WTC11 (cell line): Measurements from ENCODE around the gene SPIB. TPM values are rescaled to one million over a fixed set of nuclear protein-coding genes. Genes with fewer than 3 reads are reported as not detected.

Experiments
- CBFB ChIP-seq: sonication (generic); formaldehyde crosslinking; IDR thresholded peaks from 2 replicates; pipeline ENCODE4 v1.8.1; 2022; ENCODE audit warnings: mild to moderate bottlenecking, low read depth, missing genetic modification reagents
- CREM ChIP-seq: sonication (generic); formaldehyde crosslinking; IDR thresholded peaks from 2 replicates; pipeline ENCODE4 v1.8.1; 2022; ENCODE audit warnings: mild to moderate bottlenecking, missing genetic modification reagents, moderate library complexity
- GABPB1 ChIP-seq: sonication (generic); formaldehyde crosslinking; IDR thresholded peaks from 2 replicates; pipeline ENCODE4 v1.8.1; 2023; ENCODE audit warnings: mild to moderate bottlenecking, missing genetic modification reagents
- MYBL2 ChIP-seq: sonication (generic); formaldehyde crosslinking; IDR thresholded peaks from 2 replicates; pipeline ENCODE4 v1.8.1; 2023; ENCODE audit warnings: mild to moderate bottlenecking, moderate library complexity, missing genetic modification reagents
- NFE2L1 ChIP-seq: sonication (generic); formaldehyde crosslinking; IDR thresholded peaks from 2 replicates; pipeline ENCODE4 v1.8.1; 2023; ENCODE audit warnings: missing genetic modification reagents
- OVOL2 ChIP-seq: fragments of 250-450 bp; sonication (Bioruptor Pico); IDR thresholded peaks from 2 replicates; pipeline ENCODE4 v1.9.0; 2021; ENCODE audit warnings: mild to moderate bottlenecking, borderline replicate concordance
- RORB ChIP-seq: fragments of 250-450 bp; sonication (Bioruptor Pico); IDR thresholded peaks from 2 replicates; pipeline ENCODE4 v1.9.0; 2021; ENCODE audit warnings: mild to moderate bottlenecking
- SP1 ChIP-seq: sonication (generic); formaldehyde crosslinking; conservative IDR thresholded peaks from 2 replicates; pipeline ENCODE4 v1.8.1; 2022; ENCODE audit warnings: missing genetic modification reagents
- TEAD1 ChIP-seq: sonication (generic); formaldehyde crosslinking; IDR thresholded peaks from 2 replicates; pipeline ENCODE4 v1.8.0; 2022; ENCODE audit warnings: mild to moderate bottlenecking, missing genetic modification reagents
- TEAD4 ChIP-seq: sonication (generic); formaldehyde crosslinking; IDR thresholded peaks from 2 replicates; pipeline ENCODE4 v1.8.0; 2022; ENCODE audit warnings: mild to moderate bottlenecking, missing genetic modification reagents
- ZBTB21 ChIP-seq: sonication (generic); formaldehyde crosslinking; IDR thresholded peaks from 2 replicates; pipeline ENCODE4 v1.8.1; 2023; ENCODE audit warnings: mild to moderate bottlenecking, missing genetic modification reagents, borderline replicate concordance
- ZNF317 ChIP-seq: sonication (generic); formaldehyde crosslinking; IDR thresholded peaks from 2 replicates; pipeline ENCODE4 v1.8.1; 2023; ENCODE audit warnings: low read depth, mild to moderate bottlenecking, moderate library complexity, missing genetic modification reagents, borderline replicate concordance
- total RNA-seq: library from RNA; stranded (reverse); gene quantifications from 3 replicates; pipeline ENCODE4 v1.2.3, GENCODE V29; 2021
- TF ChIP-seq, protein P1 (sequence below): sonication (generic); formaldehyde crosslinking; conservative IDR thresholded peaks from 2 replicates; pipeline ENCODE4 v1.8.1; 2023; ENCODE audit warnings: mild to moderate bottlenecking, low read depth, missing genetic modification reagents, moderate library complexity
- TF ChIP-seq, protein P2 (sequence below): sonication (generic); formaldehyde crosslinking; IDR thresholded peaks from 2 replicates; pipeline ENCODE4 v1.8.1; 2023; ENCODE audit warnings: mild to moderate bottlenecking, missing genetic modification reagents, borderline replicate concordance
- TF ChIP-seq, protein P3 (sequence below): sonication (generic); formaldehyde crosslinking; conservative IDR thresholded peaks from 2 replicates; pipeline ENCODE4 v1.8.1; 2022; ENCODE audit warnings: mild to moderate bottlenecking, missing genetic modification reagents
- TF ChIP-seq, protein P4 (sequence below): sonication (generic); formaldehyde crosslinking; IDR thresholded peaks from 2 replicates; pipeline ENCODE4 v1.8.1; 2022; ENCODE audit warnings: low read depth, mild to moderate bottlenecking, moderate library complexity, missing genetic modification reagents, borderline replicate concordance
- TF ChIP-seq, protein P5 (sequence below): sonication (generic); formaldehyde crosslinking; IDR thresholded peaks from 2 replicates; pipeline ENCODE4 v1.8.1; 2023; ENCODE audit warnings: mild to moderate bottlenecking, missing genetic modification reagents
- TF ChIP-seq, protein P6 (sequence below): fragments of 250-450 bp; sonication (Bioruptor Pico); IDR thresholded peaks from 2 replicates; pipeline ENCODE4 v1.9.0; 2021; ENCODE audit warnings: mild to moderate bottlenecking
- TF ChIP-seq, protein P7 (sequence below): fragments of 250-450 bp; sonication (Bioruptor Pico); conservative IDR thresholded peaks from 2 replicates; pipeline ENCODE4 v1.9.0; 2021; ENCODE audit warnings: mild to moderate bottlenecking
- TF ChIP-seq, protein P8 (sequence below): fragments of 200-600 bp; IDR thresholded peaks from 2 replicates; pipeline ENCODE4 v1.8.0; 2022; ENCODE audit warnings: antibody characterized with exemption

SPIB gene
- total RNA-seq, 1 experiment from 2014 or later, result 4.7 TPM

DNA sequence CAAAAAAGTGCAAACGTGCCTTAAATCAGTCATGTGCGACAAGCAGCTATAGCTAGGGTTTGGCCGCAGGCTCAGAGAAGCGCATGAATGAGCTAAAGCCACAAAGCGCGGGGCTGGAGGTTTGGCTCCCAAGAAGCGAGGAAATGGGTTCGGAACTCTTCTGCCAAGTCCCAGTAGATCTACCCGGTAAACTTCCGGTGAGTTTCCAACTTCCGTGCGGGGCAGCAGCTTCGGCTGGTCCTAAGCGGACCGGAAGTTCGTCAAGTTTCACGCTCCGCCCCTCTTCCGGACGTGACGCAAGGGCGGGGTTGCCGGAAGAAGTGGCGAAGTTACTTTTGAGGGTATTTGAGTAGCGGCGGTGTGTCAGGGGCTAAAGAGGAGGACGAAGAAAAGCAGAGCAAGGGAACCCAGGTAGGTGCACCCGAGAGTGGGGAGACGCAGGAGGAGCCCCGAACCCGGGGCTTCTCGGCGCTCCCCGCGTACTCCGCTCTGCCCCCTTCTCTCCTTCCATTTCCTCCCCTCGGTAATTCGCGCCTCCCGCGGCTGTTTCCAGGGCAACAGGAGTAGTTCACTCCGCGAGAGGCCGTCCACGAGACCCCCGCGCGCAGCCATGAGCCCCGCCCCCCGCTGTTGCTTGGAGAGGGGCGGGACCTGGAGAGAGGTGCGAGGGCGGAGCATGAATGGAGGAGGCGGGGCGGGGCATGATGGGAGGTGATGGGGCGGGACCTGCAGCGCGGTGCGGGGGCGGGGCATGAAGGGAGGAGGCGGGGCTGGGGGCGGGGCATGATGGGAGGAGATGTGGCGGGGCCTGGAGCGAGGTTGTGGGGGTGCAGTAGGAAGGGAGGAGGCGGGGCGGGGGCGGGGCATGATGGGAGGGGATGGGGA, 42.3 kb upstream of the SPIB start, which contains the start of gene NR1H2 (continued):
- TF ChIP-seq, protein P1, sequence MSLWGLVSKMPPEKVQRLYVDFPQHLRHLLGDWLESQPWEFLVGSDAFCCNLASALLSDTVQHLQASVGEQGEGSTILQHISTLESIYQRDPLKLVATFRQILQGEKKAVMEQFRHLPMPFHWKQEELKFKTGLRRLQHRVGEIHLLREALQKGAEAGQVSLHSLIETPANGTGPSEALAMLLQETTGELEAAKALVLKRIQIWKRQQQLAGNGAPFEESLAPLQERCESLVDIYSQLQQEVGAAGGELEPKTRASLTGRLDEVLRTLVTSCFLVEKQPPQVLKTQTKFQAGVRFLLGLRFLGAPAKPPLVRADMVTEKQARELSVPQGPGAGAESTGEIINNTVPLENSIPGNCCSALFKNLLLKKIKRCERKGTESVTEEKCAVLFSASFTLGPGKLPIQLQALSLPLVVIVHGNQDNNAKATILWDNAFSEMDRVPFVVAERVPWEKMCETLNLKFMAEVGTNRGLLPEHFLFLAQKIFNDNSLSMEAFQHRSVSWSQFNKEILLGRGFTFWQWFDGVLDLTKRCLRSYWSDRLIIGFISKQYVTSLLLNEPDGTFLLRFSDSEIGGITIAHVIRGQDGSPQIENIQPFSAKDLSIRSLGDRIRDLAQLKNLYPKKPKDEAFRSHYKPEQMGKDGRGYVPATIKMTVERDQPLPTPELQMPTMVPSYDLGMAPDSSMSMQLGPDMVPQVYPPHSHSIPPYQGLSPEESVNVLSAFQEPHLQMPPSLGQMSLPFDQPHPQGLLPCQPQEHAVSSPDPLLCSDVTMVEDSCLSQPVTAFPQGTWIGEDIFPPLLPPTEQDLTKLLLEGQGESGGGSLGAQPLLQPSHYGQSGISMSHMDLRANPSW (CRISPR knock-in tag), result no peak
- no peak for TF ChIP-seq CBFB (CRISPR knock-in tag)
- no peak for TF ChIP-seq RORB (CRISPR knock-in tag)
- TF ChIP-seq TEAD4 (CRISPR knock-in tag), result no peak
- TF ChIP-seq TEAD1, result peak; percentile 63; the same call in 1 of the 2 replicates
- TF ChIP-seq NFE2L1 (CRISPR knock-in tag), result no peak
- peak; percentile 98; the same call in 1 of the 2 replicates for TF ChIP-seq ZBTB21 (CRISPR knock-in tag)
- TF ChIP-seq, protein P2, sequence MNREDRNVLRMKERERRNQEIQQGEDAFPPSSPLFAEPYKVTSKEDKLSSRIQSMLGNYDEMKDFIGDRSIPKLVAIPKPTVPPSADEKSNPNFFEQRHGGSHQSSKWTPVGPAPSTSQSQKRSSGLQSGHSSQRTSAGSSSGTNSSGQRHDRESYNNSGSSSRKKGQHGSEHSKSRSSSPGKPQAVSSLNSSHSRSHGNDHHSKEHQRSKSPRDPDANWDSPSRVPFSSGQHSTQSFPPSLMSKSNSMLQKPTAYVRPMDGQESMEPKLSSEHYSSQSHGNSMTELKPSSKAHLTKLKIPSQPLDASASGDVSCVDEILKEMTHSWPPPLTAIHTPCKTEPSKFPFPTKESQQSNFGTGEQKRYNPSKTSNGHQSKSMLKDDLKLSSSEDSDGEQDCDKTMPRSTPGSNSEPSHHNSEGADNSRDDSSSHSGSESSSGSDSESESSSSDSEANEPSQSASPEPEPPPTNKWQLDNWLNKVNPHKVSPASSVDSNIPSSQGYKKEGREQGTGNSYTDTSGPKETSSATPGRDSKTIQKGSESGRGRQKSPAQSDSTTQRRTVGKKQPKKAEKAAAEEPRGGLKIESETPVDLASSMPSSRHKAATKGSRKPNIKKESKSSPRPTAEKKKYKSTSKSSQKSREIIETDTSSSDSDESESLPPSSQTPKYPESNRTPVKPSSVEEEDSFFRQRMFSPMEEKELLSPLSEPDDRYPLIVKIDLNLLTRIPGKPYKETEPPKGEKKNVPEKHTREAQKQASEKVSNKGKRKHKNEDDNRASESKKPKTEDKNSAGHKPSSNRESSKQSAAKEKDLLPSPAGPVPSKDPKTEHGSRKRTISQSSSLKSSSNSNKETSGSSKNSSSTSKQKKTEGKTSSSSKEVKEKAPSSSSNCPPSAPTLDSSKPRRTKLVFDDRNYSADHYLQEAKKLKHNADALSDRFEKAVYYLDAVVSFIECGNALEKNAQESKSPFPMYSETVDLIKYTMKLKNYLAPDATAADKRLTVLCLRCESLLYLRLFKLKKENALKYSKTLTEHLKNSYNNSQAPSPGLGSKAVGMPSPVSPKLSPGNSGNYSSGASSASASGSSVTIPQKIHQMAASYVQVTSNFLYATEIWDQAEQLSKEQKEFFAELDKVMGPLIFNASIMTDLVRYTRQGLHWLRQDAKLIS (CRISPR knock-in tag), result peak; percentile 69; the same call in 1 of the 2 replicates
- TF ChIP-seq, protein P3, sequence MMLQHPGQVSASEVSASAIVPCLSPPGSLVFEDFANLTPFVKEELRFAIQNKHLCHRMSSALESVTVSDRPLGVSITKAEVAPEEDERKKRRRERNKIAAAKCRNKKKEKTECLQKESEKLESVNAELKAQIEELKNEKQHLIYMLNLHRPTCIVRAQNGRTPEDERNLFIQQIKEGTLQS, result no peak
- TF ChIP-seq, protein P4, sequence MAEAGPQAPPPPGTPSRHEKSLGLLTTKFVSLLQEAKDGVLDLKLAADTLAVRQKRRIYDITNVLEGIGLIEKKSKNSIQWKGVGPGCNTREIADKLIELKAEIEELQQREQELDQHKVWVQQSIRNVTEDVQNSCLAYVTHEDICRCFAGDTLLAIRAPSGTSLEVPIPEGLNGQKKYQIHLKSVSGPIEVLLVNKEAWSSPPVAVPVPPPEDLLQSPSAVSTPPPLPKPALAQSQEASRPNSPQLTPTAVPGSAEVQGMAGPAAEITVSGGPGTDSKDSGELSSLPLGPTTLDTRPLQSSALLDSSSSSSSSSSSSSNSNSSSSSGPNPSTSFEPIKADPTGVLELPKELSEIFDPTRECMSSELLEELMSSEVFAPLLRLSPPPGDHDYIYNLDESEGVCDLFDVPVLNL (CRISPR knock-in tag), result no peak
- TF ChIP-seq CREM (CRISPR knock-in tag), result peak; percentile 92; the same call in 1 of the 2 replicates
- peak; percentile 95 for TF ChIP-seq GABPB1
- TF ChIP-seq OVOL2 (CRISPR knock-in tag), result no peak
- no peak for TF ChIP-seq ZNF317 (CRISPR knock-in tag)
- TF ChIP-seq SP1 (CRISPR knock-in tag), result peak; percentile 91
- TF ChIP-seq MYBL2, result no peak
- TF ChIP-seq, protein P5, sequence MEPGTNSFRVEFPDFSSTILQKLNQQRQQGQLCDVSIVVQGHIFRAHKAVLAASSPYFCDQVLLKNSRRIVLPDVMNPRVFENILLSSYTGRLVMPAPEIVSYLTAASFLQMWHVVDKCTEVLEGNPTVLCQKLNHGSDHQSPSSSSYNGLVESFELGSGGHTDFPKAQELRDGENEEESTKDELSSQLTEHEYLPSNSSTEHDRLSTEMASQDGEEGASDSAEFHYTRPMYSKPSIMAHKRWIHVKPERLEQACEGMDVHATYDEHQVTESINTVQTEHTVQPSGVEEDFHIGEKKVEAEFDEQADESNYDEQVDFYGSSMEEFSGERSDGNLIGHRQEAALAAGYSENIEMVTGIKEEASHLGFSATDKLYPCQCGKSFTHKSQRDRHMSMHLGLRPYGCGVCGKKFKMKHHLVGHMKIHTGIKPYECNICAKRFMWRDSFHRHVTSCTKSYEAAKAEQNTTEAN (CRISPR knock-in tag), result no peak
- TF ChIP-seq, protein P6, sequence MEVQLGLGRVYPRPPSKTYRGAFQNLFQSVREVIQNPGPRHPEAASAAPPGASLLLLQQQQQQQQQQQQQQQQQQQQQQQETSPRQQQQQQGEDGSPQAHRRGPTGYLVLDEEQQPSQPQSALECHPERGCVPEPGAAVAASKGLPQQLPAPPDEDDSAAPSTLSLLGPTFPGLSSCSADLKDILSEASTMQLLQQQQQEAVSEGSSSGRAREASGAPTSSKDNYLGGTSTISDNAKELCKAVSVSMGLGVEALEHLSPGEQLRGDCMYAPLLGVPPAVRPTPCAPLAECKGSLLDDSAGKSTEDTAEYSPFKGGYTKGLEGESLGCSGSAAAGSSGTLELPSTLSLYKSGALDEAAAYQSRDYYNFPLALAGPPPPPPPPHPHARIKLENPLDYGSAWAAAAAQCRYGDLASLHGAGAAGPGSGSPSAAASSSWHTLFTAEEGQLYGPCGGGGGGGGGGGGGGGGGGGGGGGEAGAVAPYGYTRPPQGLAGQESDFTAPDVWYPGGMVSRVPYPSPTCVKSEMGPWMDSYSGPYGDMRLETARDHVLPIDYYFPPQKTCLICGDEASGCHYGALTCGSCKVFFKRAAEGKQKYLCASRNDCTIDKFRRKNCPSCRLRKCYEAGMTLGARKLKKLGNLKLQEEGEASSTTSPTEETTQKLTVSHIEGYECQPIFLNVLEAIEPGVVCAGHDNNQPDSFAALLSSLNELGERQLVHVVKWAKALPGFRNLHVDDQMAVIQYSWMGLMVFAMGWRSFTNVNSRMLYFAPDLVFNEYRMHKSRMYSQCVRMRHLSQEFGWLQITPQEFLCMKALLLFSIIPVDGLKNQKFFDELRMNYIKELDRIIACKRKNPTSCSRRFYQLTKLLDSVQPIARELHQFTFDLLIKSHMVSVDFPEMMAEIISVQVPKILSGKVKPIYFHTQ, result no peak
- TF ChIP-seq, protein P7, sequence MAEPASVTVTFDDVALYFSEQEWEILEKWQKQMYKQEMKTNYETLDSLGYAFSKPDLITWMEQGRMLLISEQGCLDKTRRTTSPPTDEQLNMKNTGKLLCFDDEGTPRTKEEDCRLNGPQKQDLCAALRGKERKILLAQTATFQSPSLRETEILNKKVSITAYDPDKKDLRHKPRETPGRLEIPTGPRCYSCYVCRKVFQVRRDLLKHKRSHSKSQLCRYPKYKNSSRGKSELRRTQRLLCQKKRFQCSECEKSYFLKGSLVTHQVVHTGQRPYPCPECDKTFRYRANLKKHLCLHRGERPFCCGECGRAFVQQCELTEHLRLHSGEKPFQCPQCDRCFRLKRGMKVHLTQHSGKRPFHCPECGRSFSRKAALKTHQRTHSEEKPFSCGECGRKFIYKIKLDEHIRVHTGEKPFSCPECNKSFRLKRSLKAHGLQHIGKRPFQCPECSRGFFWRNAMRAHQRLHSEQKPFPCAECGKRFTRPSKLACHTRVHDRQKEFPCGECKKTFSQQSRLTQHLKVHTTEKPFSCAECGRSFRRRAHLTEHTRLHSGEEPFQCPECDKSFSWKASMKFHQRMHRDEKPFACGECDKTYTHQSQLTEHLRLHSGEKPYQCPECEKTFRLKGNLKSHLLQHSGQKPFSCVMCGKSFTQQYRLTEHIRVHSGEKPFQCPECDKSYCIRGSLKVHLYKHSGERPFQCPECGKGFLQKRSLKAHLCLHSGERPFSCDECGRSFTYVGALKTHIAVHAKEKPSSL (CRISPR knock-in tag), result no peak
- TF ChIP-seq, protein P8, sequence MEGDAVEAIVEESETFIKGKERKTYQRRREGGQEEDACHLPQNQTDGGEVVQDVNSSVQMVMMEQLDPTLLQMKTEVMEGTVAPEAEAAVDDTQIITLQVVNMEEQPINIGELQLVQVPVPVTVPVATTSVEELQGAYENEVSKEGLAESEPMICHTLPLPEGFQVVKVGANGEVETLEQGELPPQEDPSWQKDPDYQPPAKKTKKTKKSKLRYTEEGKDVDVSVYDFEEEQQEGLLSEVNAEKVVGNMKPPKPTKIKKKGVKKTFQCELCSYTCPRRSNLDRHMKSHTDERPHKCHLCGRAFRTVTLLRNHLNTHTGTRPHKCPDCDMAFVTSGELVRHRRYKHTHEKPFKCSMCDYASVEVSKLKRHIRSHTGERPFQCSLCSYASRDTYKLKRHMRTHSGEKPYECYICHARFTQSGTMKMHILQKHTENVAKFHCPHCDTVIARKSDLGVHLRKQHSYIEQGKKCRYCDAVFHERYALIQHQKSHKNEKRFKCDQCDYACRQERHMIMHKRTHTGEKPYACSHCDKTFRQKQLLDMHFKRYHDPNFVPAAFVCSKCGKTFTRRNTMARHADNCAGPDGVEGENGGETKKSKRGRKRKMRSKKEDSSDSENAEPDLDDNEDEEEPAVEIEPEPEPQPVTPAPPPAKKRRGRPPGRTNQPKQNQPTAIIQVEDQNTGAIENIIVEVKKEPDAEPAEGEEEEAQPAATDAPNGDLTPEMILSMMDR, result no peak
